Measurements from ENCODE around the gene SMOC1. TPM values are rescaled to one million over a fixed set of nuclear protein-coding genes. Genes with fewer than 3 reads are reported as not detected.

Gene SMOC1
- total RNA-seq, 1 donor from 2014 or later = 0.38 TPM

GRCh38 chr14:70000601-70001000, 121.4 kb downstream of the SMOC1 start:
- H3K4me3 Mint-ChIP-seq (ENCODE audit: unreplicated experiment) = no peak overlapping the region
- no peak overlapping the region for H3K27ac Mint-ChIP-seq (ENCODE audit: unreplicated experiment)
- TF ChIP-seq CTCF (IDR thresholded peaks at IDR 0.05; ENCODE audit: unreplicated experiment) = no peak
- H3K9me3 Mint-ChIP-seq (ENCODE audit: unreplicated experiment) = no peaks in the 10 kb centered on the region
- H3K27me3 Mint-ChIP-seq (ENCODE audit: unreplicated experiment) = peaks cover 4% of the 10 kb centered on the region
- no peaks in the 10 kb centered on the region for H3K36me3 Mint-ChIP-seq (ENCODE audit: low read depth, unreplicated experiment)
- no peak for DNase-seq (ENCODE audit: low spot score)
- no peaks in the 10 kb centered on the region for H3K4me1 Mint-ChIP-seq (ENCODE audit: unreplicated experiment)

- Mint-ChIP-seq H3K36me3 (ENCODE audit: low read depth, unreplicated experiment) (no peaks in the 10 kb centered on the region), H3K27me3 (ENCODE audit: unreplicated experiment) (peaks cover 4% of the 10 kb centered on the region), H3K4me1 (ENCODE audit: unreplicated experiment) (no peaks in the 10 kb centered on the region), H3K9me3 (ENCODE audit: unreplicated experiment) (no peaks in the 10 kb centered on the region), H3K4me3 (ENCODE audit: unreplicated experiment) (no peak overlapping the region), H3K27ac (ENCODE audit: unreplicated experiment) (no peak overlapping the region)
- no peak for TF ChIP-seq CTCF (IDR thresholded peaks at IDR 0.05; ENCODE audit: unreplicated experiment)
- no peak for DNase-seq (ENCODE audit: low spot score)
Observed at GRCh38 chr14:70002589-70003346, 123.6 kb downstream of the SMOC1 start.

GRCh38 chr14:70004791-70005190, 125.6 kb downstream of the SMOC1 start:
- no peak for DNase-seq (ENCODE audit: low spot score)
- peaks cover 2% of the 10 kb centered on the region for H3K4me1 Mint-ChIP-seq (ENCODE audit: unreplicated experiment)
- TF ChIP-seq CTCF (IDR thresholded peaks at IDR 0.05; ENCODE audit: unreplicated experiment) = no peak
- peaks cover 4% of the 10 kb centered on the region for H3K27me3 Mint-ChIP-seq (ENCODE audit: unreplicated experiment)
- no peaks in the 10 kb centered on the region for H3K9me3 Mint-ChIP-seq (ENCODE audit: unreplicated experiment)
- H3K4me3 Mint-ChIP-seq (ENCODE audit: unreplicated experiment) = no peak overlapping the region
- H3K36me3 Mint-ChIP-seq (ENCODE audit: low read depth, unreplicated experiment) = no peaks in the 10 kb centered on the region
- H3K27ac Mint-ChIP-seq (ENCODE audit: unreplicated experiment) = no peak overlapping the region

- Mint-ChIP-seq H3K4me3 (ENCODE audit: unreplicated experiment) (no peak overlapping the region), H3K36me3 (ENCODE audit: low read depth, unreplicated experiment) (no peaks in the 10 kb centered on the region), H3K27ac (ENCODE audit: unreplicated experiment) (no peak overlapping the region), H3K4me1 (ENCODE audit: unreplicated experiment) (peaks cover 2% of the 10 kb centered on the region), H3K9me3 (ENCODE audit: unreplicated experiment) (no peaks in the 10 kb centered on the region), H3K27me3 (ENCODE audit: unreplicated experiment) (peaks cover 4% of the 10 kb centered on the region)
- TF ChIP-seq CTCF (IDR thresholded peaks at IDR 0.05; ENCODE audit: unreplicated experiment) = no peak
- DNase-seq (ENCODE audit: low spot score) = no peak
Observed at GRCh38 chr14:70005281-70005805, 126.1 kb downstream of the SMOC1 start.

GRCh38 chr14:70006699-70007098, 127.5 kb downstream of the SMOC1 start:
- Mint-ChIP-seq H3K4me3 (ENCODE audit: unreplicated experiment) (no peak overlapping the region), H3K9me3 (ENCODE audit: unreplicated experiment) (no peaks in the 10 kb centered on the region), H3K4me1 (ENCODE audit: unreplicated experiment) (peaks cover 2% of the 10 kb centered on the region), H3K36me3 (ENCODE audit: low read depth, unreplicated experiment) (no peaks in the 10 kb centered on the region), H3K27me3 (ENCODE audit: unreplicated experiment) (no peaks in the 10 kb centered on the region), H3K27ac (ENCODE audit: unreplicated experiment) (no peak overlapping the region)
- TF ChIP-seq CTCF (IDR thresholded peaks at IDR 0.05; ENCODE audit: unreplicated experiment) = no peak
- DNase-seq (ENCODE audit: low spot score) = no peak
